Panc1 (cell line): ENCODE results near the gene PELI1. TPM values are rescaled to one million over a fixed set of nuclear protein-coding genes. Genes with fewer than 3 reads are reported as not detected.

ENCODE experiments used
- ATAC-seq: fragments of 200-7000 bp; cut with Tn5 transposase; 2 replicates; pipeline ENCODE4 v1.9.1; 2020; ENCODE audit warnings: mild to moderate bottlenecking, moderate library complexity
- BruUV-seq: library from RNA; stranded (reverse); fragments of 400-500 nt; replicated peaks from 2 replicates; lab custom pipeline; 2021; lab: Mats Ljungman, UMichigan
- CTCF ChIA-PET: fragments of 300-600 bp; sonication (Branson Sonifier 250); formaldehyde crosslinking; loops from one replicate; lab custom pipeline; 2022; ENCODE audit warnings: antibody characterized with exemption; lab: Charles Lee
- POLR2A ChIA-PET: fragments of 300-600 bp; sonication (Branson Sonifier 250); formaldehyde crosslinking; loops from one replicate; lab custom pipeline; 2022; ENCODE audit warnings: antibody characterized with exemption; lab: Charles Lee
- DNase-seq: peaks from one replicate; pipeline ENCODE4 v3.0.0-alpha.2; 2010; ENCODE audit warnings: low read depth, low spot score
- H3K27ac ChIP-seq: 2 replicates; pipeline ENCODE4 v1.5.1; 2011; ENCODE audit warnings: mild to moderate bottlenecking, low read length, inconsistent platforms
- H3K27me3 ChIP-seq: fragments of 200-500 bp; sonication (Bioruptor generic); 2 replicates; pipeline ENCODE4 v1.6.0; 2014; ENCODE audit warnings: low read length, inconsistent platforms; ENCODE audit not compliant: control insufficient read depth, insufficient read depth
- H3K36me3 ChIP-seq: fragments of 200-500 bp; sonication (Bioruptor generic); 2 replicates; pipeline ENCODE4 v1.5.1; 2014; ENCODE audit warnings: inconsistent platforms, mild to moderate bottlenecking, low read length, moderate library complexity; ENCODE audit not compliant: control insufficient read depth, insufficient read depth
- H3K4me1 ChIP-seq: 2 replicates; pipeline ENCODE4 v1.5.1; 2011; ENCODE audit warnings: inconsistent platforms, mild to moderate bottlenecking, low read length, moderate library complexity; ENCODE audit not compliant: control insufficient read depth, insufficient read depth
- H3K4me3 ChIP-seq, 2 experiments: 2 replicates each; pipeline ENCODE4 v1.5.1; 2011 to 2012; ENCODE audit warnings: low read depth in 2 of 2, low read length in 2 of 2, mild to moderate bottlenecking in 2 of 2, inconsistent platforms in 1 of 2, moderate library complexity in 1 of 2
- H3K9me3 ChIP-seq: fragments of 200-500 bp; sonication (Bioruptor generic); 2 replicates; pipeline ENCODE4 v1.5.1; 2014; ENCODE audit warnings: low read depth, mild to moderate bottlenecking, inconsistent platforms, low read length, moderate library complexity; ENCODE audit not compliant: control insufficient read depth, insufficient read depth
- POLR2AphosphoS5 ChIP-seq: IDR thresholded peaks from 2 replicates; pipeline ENCODE4 v1.6.1; 2012; ENCODE audit warnings: mild to moderate bottlenecking, low read depth, low read length, moderate library complexity
- REST ChIP-seq, 2 experiments: IDR thresholded peaks; 2 replicates each; pipeline ENCODE4 v1.6.1; 2011 to 2012; ENCODE audit warnings: low read depth in 2 of 2, control low read depth in 1 of 2, low read length in 1 of 2, mild to moderate bottlenecking in 1 of 2, moderate library complexity in 1 of 2; ENCODE audit not compliant: insufficient read depth in 1 of 2
- SIN3A ChIP-seq: IDR thresholded peaks from 2 replicates; pipeline ENCODE4 v1.6.1; 2012; ENCODE audit warnings: low read depth, mild to moderate bottlenecking, low read length, moderate library complexity, borderline replicate concordance; ENCODE audit not compliant: insufficient read depth
- TCF7L2 ChIP-seq: IDR thresholded peaks from 2 replicates; pipeline ENCODE4 v1.6.1; 2011; ENCODE audit warnings: mild to moderate bottlenecking, low read depth, low read length, inconsistent platforms
- in situ Hi-C: cut with HindIII; loops from 2 replicates; pipeline ENCODE4 v1.10.0; 2016; ENCODE audit warnings: low sequenced_read_pairs, low pct_unique_long_range_greater_than_20kb
- intact Hi-C: fragments of 100-400 bp; cut with micrococcal nuclease; formaldehyde crosslinking; loops from one replicate; pipeline ENCODE4 v1.10.0; 2022; ENCODE audit not compliant: unreplicated experiment
- total RNA-seq: library from RNA; stranded (reverse); gene quantifications from one replicate; pipeline ENCODE4 v1.2.1, GENCODE V29; 2021; ENCODE audit not compliant: unreplicated experiment
- TF ChIP-seq, protein P1 (sequence below): fragments of 450-650 bp; IDR thresholded peaks from 2 replicates; pipeline ENCODE4 v1.5.1; 2017; ENCODE audit warnings: mild to moderate bottlenecking

Gene PELI1
- total RNA-seq, 1 experiment from 2014 or later = 6.7 TPM

DNA sequence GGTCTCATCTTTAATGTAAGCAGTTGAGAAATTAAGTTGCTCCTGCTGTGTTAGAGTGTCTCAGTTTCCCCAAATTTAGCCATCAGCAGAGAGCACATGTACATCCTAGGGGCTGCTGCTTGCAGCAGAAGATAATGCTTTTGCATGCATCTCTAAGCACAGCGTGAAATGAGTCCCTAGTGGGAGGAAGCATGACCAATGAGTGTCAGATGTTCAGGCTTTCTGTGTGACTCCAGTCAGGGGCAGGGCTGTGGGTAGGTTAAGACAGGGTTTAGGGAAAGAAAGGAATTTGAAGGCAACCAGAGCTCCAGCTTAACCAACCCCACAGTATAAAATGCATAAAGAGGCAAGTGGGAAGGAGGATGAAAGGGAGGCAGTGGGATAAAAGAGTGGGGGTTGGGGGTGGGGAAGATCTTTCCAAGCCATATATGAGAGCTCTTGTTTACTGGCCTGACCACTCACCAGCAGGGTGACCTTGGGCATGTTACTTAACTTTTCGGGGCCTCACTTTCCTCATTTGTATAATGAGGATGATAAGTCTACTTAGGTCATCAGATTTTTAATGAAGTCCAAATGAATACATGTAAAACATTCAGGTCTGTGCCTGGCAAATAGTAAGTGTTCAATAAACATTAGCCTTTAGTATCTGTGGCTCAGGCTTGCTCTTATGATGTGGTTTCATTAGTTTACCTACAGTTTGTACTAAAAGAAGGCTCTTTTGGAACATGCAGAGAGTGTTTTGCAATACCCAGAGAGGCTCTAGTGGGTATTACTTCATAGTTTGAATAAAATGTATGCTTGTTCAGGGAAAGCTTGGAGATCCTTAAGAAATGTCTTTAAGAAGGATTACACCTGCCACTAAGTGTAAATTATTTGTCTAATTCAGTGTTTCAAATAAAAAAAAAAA is 42.7 kb upstream of the PELI1 start:
- CTCF ChIA-PET = no interaction called here
- POLR2A ChIA-PET = no interaction called here
- no peak for ATAC-seq

GRCh38 chr2:64179582-64180321 is 35.5 kb upstream of the PELI1 start:
- H3K36me3 ChIP-seq = no peaks in the 10 kb centered on the region
- BruUV-seq = no TSS peak
- H3K4me1 ChIP-seq = no peaks in the 10 kb centered on the region
- H3K4me3 ChIP-seq = no peak overlapping the region
- ATAC-seq = no peak
- in situ Hi-C loops (no loop called here), intact Hi-C loops (no loop called here)
- H3K27me3 ChIP-seq = 0 out of 2 replicates have a peak, but pooled peaks cover 2% of the 10 kb centered on the region
- ChIA-PET CTCF (no interaction called here), POLR2A (no interaction called here)
- DNase-seq = no peak
- H3K27ac ChIP-seq = no peak overlapping the region
- TF ChIP-seq REST (IDR thresholded peaks at IDR 0.05; ENCODE audit: insufficient read depth in 1 of 2, low read depth in 2 of 2, low read length in 1 of 2) (no peak), SIN3A (no peak), POLR2AphosphoS5 (no peak), TCF7L2 (no peak)
- TF ChIP-seq, protein P1, sequence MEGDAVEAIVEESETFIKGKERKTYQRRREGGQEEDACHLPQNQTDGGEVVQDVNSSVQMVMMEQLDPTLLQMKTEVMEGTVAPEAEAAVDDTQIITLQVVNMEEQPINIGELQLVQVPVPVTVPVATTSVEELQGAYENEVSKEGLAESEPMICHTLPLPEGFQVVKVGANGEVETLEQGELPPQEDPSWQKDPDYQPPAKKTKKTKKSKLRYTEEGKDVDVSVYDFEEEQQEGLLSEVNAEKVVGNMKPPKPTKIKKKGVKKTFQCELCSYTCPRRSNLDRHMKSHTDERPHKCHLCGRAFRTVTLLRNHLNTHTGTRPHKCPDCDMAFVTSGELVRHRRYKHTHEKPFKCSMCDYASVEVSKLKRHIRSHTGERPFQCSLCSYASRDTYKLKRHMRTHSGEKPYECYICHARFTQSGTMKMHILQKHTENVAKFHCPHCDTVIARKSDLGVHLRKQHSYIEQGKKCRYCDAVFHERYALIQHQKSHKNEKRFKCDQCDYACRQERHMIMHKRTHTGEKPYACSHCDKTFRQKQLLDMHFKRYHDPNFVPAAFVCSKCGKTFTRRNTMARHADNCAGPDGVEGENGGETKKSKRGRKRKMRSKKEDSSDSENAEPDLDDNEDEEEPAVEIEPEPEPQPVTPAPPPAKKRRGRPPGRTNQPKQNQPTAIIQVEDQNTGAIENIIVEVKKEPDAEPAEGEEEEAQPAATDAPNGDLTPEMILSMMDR = no peak
- no peaks in the 10 kb centered on the region for H3K9me3 ChIP-seq

More for the DNA sequence above, 42.7 kb upstream of the PELI1 start:
- in situ Hi-C loops (no loop called here), intact Hi-C loops (no loop called here)
- no peak for TF ChIP-seq POLR2AphosphoS5
- TF ChIP-seq TCF7L2 = no peak
- TF ChIP-seq SIN3A = no peak
- TF ChIP-seq REST (IDR thresholded peaks at IDR 0.05; ENCODE audit: insufficient read depth in 1 of 2, low read depth in 2 of 2, low read length in 1 of 2) = no peak
- TF ChIP-seq, protein P1 = no peak
- Histone ChIP-seq H3K36me3 (no peaks in the 10 kb centered on the region), H3K4me3 (no peak overlapping the region), H3K27me3 (peaks cover 5% of the 10 kb centered on the region; the same call in 1 of the 2 replicates), H3K27ac (no peak overlapping the region), H3K4me1 (no peaks in the 10 kb centered on the region), H3K9me3 (no peaks in the 10 kb centered on the region)
- BruUV-seq = no TSS peak
- no peak for DNase-seq
